AG20443 (cell line): ENCODE results near the gene ARMC7.
"Not testable (repeated sequence)": the region's sequence is repeated elsewhere in the genome, so short reads cannot be mapped to it uniquely, and the experiment has no call there.

ENCODE experiments used
- DNase-seq: peaks from one replicate; pipeline ENCODE4 v3.0.0; 2012; ENCODE audit warnings: low spot score, mixed read lengths

The ARMC7 gene

GRCh38 chr17:75109407-75110233 lies at the start of gene ARMC7:
Gene ARMC7 (plus strand): TSS chr17:75109969. CDS start chr17:75110289, 320 bp downstream.
- peak; percentile 99 for DNase-seq

GRCh38 chr17:75060434-75061054 lies 49.2 kb upstream of the ARMC7 start:
- DNase-seq = no peak

GRCh38 chr17:75061055-75061438 lies 48.7 kb upstream of the ARMC7 start:
- DNase-seq = no peak

- no peak for DNase-seq
Measured at GRCh38 chr17:75061618-75062017, 48.2 kb upstream of the ARMC7 start.

- no peak for DNase-seq
Measured at GRCh38 chr17:75063201-75063600, 46.6 kb upstream of the ARMC7 start.

GRCh38 chr17:75063626-75064025 lies 46.1 kb upstream of the ARMC7 start:
- no peak for DNase-seq

- DNase-seq = no peak
Measured at GRCh38 chr17:75064040-75064439, 45.7 kb upstream of the ARMC7 start.

GRCh38 chr17:75064460-75064859 lies 45.3 kb upstream of the ARMC7 start:
- DNase-seq = no peak

- DNase-seq = no peak
Measured at GRCh38 chr17:75064867-75065561, 44.8 kb upstream of the ARMC7 start.

GRCh38 chr17:75065562-75066151 lies 44.1 kb upstream of the ARMC7 start:
- peak; percentile 43 for DNase-seq

- no peak for DNase-seq
Measured at GRCh38 chr17:75067856-75068255, 41.9 kb upstream of the ARMC7 start.

GRCh38 chr17:75068750-75069149 lies 41.0 kb upstream of the ARMC7 start:
- DNase-seq = no peak

GRCh38 chr17:75069783-75070182 lies 40.0 kb upstream of the ARMC7 start:
- DNase-seq = no peak

GRCh38 chr17:75071478-75072271 lies 38.1 kb upstream of the ARMC7 start:
- DNase-seq = not testable (repeated sequence)

GRCh38 chr17:75072909-75073308 lies 36.9 kb upstream of the ARMC7 start:
- not testable (repeated sequence) for DNase-seq

- peak; percentile 57 for DNase-seq
Measured at GRCh38 chr17:75073618-75074047, 36.1 kb upstream of the ARMC7 start.

- DNase-seq = no peak
Measured at GRCh38 chr17:75074532-75074931, 35.2 kb upstream of the ARMC7 start.

GRCh38 chr17:75075597-75076336 lies 34.0 kb upstream of the ARMC7 start:
- DNase-seq = no peak

- DNase-seq = no peak
Measured at GRCh38 chr17:75077072-75077495, 32.7 kb upstream of the ARMC7 start.

GRCh38 chr17:75077496-75078283 lies 32.1 kb upstream of the ARMC7 start:
- DNase-seq = peak; percentile 72
